ENCODE data around the gene SFRP5. TPM values are rescaled to one million over a fixed set of nuclear protein-coding genes. Genes with fewer than 3 reads are reported as not detected.

The SFRP5 gene
- total RNA-seq, 1 donor from 2014 or later, result 0.16 TPM

DNA sequence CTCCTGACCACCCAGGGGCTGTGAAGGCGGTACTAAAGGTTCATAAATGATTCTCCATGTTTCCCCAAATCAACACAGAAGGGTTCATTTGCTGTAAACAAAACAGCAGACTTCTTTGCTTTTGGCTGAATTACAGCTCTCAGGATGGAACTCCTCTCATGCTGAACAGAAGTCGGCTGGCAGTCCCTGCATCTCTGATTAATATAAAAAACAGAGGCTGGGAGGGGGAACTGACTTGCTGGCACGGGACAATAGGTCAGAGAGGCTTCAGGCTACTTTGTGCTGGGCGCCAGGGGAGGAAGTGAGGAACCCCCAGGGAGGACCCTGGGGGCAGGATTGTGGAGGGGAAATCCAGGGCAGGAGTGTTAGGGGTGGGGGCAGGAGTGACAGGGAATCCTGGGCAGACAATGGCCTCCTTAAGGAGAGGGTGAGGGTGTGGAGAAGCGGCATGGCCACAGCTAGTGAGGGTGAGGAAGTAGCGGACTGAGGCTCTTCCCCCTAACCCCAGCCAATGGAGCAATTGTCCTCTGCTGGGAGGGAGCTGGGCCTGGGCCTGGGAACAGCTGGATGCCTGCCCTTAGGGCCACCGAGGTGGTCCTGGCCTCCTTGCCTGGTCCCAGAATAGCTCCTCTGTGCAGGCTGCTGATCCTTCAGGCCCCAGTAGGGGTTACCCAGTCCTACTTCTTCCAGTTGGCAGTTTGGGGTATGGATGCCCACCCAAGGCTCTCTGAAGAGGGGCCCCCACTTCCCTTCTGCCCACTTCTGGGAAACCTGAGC is 9.2 kb upstream of the SFRP5 start:
- H3K27ac ChIP-seq (ENCODE audit: low read depth, low read length), result no peak overlapping the region
- TF ChIP-seq CTCF (IDR thresholded peaks at IDR 0.05; ENCODE audit: insufficient read depth, low read depth, low read length) (no peak), EZH2 (IDR thresholded peaks at IDR 0.05; ENCODE audit: insufficient read depth, low read length) (no peak)
- H4K20me1 ChIP-seq (ENCODE audit: insufficient read depth, low read length), result no peaks in the 10 kb centered on the region
- peaks cover 2% of the 10 kb centered on the region for H3K4me1 ChIP-seq (ENCODE audit: insufficient read depth, low read length)
- peaks cover 5% of the 10 kb centered on the region for H3K4me1 Mint-ChIP-seq (ENCODE audit: low read depth, unreplicated experiment)
- H2AFZ ChIP-seq (ENCODE audit: low read depth, low read length), result no peak overlapping the region
- H3K27ac Mint-ChIP-seq (ENCODE audit: unreplicated experiment), result no peak overlapping the region
- no peaks in the 10 kb centered on the region for H3K9me3 ChIP-seq (ENCODE audit: insufficient read depth, low read depth, low read length)
- DNase-seq (ENCODE audit: low read depth), result no peak
- H3K36me3 Mint-ChIP-seq (ENCODE audit: low read depth, unreplicated experiment), result no peaks in the 10 kb centered on the region
- no peak overlapping the region for H3K4me2 ChIP-seq (ENCODE audit: low read length)
- no peak for FAIRE-seq
- no peaks in the 10 kb centered on the region for H3K79me2 ChIP-seq (ENCODE audit: insufficient read depth, low read length)
- no peak overlapping the region for H3K4me3 Mint-ChIP-seq (ENCODE audit: unreplicated experiment)
- H3K4me3 ChIP-seq (ENCODE audit: insufficient read depth, low read depth, low read length), result no peak overlapping the region
- H3K27me3 Mint-ChIP-seq (ENCODE audit: low read depth, unreplicated experiment), result peaks cover 20% of the 10 kb centered on the region
- H3K9me3 Mint-ChIP-seq (ENCODE audit: unreplicated experiment), result no peaks in the 10 kb centered on the region
- no peak overlapping the region for H3K9ac ChIP-seq (ENCODE audit: low read length)
- H3K36me3 ChIP-seq (ENCODE audit: insufficient read depth, low read length), result no peaks in the 10 kb centered on the region
- peaks cover 5% of the 10 kb centered on the region for H3K27me3 ChIP-seq (ENCODE audit: insufficient read depth, low read length)

DNA sequence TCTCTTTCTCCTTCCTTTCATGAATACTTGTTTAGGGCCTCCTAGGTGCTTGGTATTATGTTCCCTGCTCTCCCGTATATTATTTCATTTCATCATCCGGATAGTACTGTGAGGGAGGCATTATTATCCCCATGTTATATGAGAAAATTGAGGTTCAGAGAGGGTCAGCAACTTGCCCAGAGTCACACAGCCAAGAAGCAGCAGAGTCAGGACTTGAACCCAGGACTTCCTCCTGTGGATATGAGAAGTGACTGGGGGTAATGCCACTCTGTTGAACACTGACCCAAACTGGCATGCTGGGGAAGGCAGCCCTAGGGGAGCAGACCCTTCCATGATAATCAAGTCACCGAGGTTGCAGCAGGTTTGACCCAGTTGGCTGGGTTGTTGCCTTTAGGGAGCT is 8.2 kb upstream of the SFRP5 start:
- Mint-ChIP-seq H3K27ac (ENCODE audit: unreplicated experiment) (no peak overlapping the region), H3K4me1 (ENCODE audit: low read depth, unreplicated experiment) (peaks cover 5% of the 10 kb centered on the region), H3K36me3 (ENCODE audit: low read depth, unreplicated experiment) (no peaks in the 10 kb centered on the region), H3K4me3 (ENCODE audit: unreplicated experiment) (no peak overlapping the region), H3K27me3 (ENCODE audit: low read depth, unreplicated experiment) (peaks cover 20% of the 10 kb centered on the region), H3K9me3 (ENCODE audit: unreplicated experiment) (no peaks in the 10 kb centered on the region)
- Histone ChIP-seq H3K36me3 (ENCODE audit: insufficient read depth, low read length) (no peaks in the 10 kb centered on the region), H3K4me2 (ENCODE audit: low read length) (no peak overlapping the region), H3K27ac (ENCODE audit: low read depth, low read length) (no peak overlapping the region), H4K20me1 (ENCODE audit: insufficient read depth, low read length) (no peaks in the 10 kb centered on the region), H3K9me3 (ENCODE audit: insufficient read depth, low read depth, low read length) (no peaks in the 10 kb centered on the region), H3K27me3 (ENCODE audit: insufficient read depth, low read length) (peaks cover 7% of the 10 kb centered on the region), H3K4me1 (ENCODE audit: insufficient read depth, low read length) (peaks cover 2% of the 10 kb centered on the region), H2AFZ (ENCODE audit: low read depth, low read length) (no peak overlapping the region), H3K79me2 (ENCODE audit: insufficient read depth, low read length) (no peaks in the 10 kb centered on the region), H3K4me3 (ENCODE audit: insufficient read depth, low read depth, low read length) (no peak overlapping the region), H3K9ac (ENCODE audit: low read length) (no peak overlapping the region)
- no peak for TF ChIP-seq EZH2 (IDR thresholded peaks at IDR 0.05; ENCODE audit: insufficient read depth, low read length)
- no peak for TF ChIP-seq CTCF (IDR thresholded peaks at IDR 0.05; ENCODE audit: insufficient read depth, low read depth, low read length)
- DNase-seq (ENCODE audit: low read depth), result no peak
- FAIRE-seq, result no peak

DNA sequence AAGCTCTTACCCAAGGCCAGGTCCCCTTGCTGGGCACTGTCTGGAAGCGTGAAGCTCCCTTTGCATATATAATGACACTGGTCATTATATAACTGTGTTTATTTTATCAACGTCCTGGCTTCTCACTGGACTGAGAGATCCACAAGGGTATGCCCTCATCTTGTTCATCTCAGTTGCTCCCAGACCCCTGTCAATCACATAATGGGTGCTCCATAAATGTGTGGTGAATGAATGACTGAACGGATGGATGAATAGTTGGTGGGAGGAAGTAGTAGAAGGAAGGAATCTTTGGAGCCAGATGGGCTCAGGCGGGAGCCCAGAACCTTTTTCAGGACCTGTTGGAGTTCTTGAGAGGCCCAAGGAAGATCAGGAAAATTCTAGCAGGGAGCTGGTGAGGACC is 7.7 kb upstream of the SFRP5 start:
- no peak for TF ChIP-seq EZH2 (IDR thresholded peaks at IDR 0.05; ENCODE audit: insufficient read depth, low read length)
- Mint-ChIP-seq H3K27me3 (ENCODE audit: low read depth, unreplicated experiment) (peaks cover 24% of the 10 kb centered on the region), H3K4me1 (ENCODE audit: low read depth, unreplicated experiment) (peaks cover 5% of the 10 kb centered on the region), H3K9me3 (ENCODE audit: unreplicated experiment) (no peaks in the 10 kb centered on the region), H3K36me3 (ENCODE audit: low read depth, unreplicated experiment) (no peaks in the 10 kb centered on the region), H3K27ac (ENCODE audit: unreplicated experiment) (no peak overlapping the region), H3K4me3 (ENCODE audit: unreplicated experiment) (no peak overlapping the region)
- H3K4me2 ChIP-seq (ENCODE audit: low read length), result no peak overlapping the region
- H3K4me3 ChIP-seq (ENCODE audit: insufficient read depth, low read depth, low read length), result no peak overlapping the region
- no peak for DNase-seq (ENCODE audit: low read depth)
- no peaks in the 10 kb centered on the region for H4K20me1 ChIP-seq (ENCODE audit: insufficient read depth, low read length)
- H3K9ac ChIP-seq (ENCODE audit: low read length), result no peak overlapping the region
- H3K27me3 ChIP-seq (ENCODE audit: insufficient read depth, low read length), result peaks cover 8% of the 10 kb centered on the region
- H3K27ac ChIP-seq (ENCODE audit: low read depth, low read length), result no peak overlapping the region
- no peaks in the 10 kb centered on the region for H3K79me2 ChIP-seq (ENCODE audit: insufficient read depth, low read length)
- H3K9me3 ChIP-seq (ENCODE audit: insufficient read depth, low read depth, low read length), result no peaks in the 10 kb centered on the region
- H3K4me1 ChIP-seq (ENCODE audit: insufficient read depth, low read length), result peaks cover 2% of the 10 kb centered on the region
- no peak overlapping the region for H2AFZ ChIP-seq (ENCODE audit: low read depth, low read length)
- FAIRE-seq, result no peak
- H3K36me3 ChIP-seq (ENCODE audit: insufficient read depth, low read length), result no peaks in the 10 kb centered on the region

Measured in astrocyte (in vitro differentiated cells and primary cell).